Endothelial cell (in vitro differentiated cells): ENCODE measurements around the gene JAKMIP2. TPM values are rescaled to one million over a fixed set of nuclear protein-coding genes. Genes with fewer than 3 reads are reported as not detected.
"Not testable (repeated sequence)": the region's sequence is repeated elsewhere in the genome, so short reads cannot be mapped to it uniquely, and the experiment has no call there.

Source experiments
- DNase-seq: peaks from one replicate; pipeline ENCODE4 v3.0.0; 2021; ENCODE audit warnings: low spot score
- H3K27ac Mint-ChIP-seq: one replicate; pipeline ENCODE4 v1.8.0; 2021; ENCODE audit warnings: mixed read lengths, inconsistent platforms; ENCODE audit not compliant: unreplicated experiment
- H3K27me3 Mint-ChIP-seq: one replicate; pipeline ENCODE4 v1.8.0; 2021; ENCODE audit warnings: mild to moderate bottlenecking, moderate library complexity, mixed read lengths, inconsistent platforms; ENCODE audit not compliant: unreplicated experiment
- H3K36me3 Mint-ChIP-seq: one replicate; pipeline ENCODE4 v1.8.0; 2021; ENCODE audit warnings: mild to moderate bottlenecking, low read depth, mixed read lengths, inconsistent platforms; ENCODE audit not compliant: unreplicated experiment
- H3K4me1 Mint-ChIP-seq: one replicate; pipeline ENCODE4 v1.8.0; 2021; ENCODE audit warnings: mild to moderate bottlenecking, mixed read lengths, inconsistent platforms; ENCODE audit not compliant: unreplicated experiment
- H3K4me3 Mint-ChIP-seq: one replicate; pipeline ENCODE4 v1.8.0; 2021; ENCODE audit warnings: mild to moderate bottlenecking, mixed read lengths, inconsistent platforms; ENCODE audit not compliant: unreplicated experiment
- H3K9me3 Mint-ChIP-seq: one replicate; pipeline ENCODE4 v1.8.0; 2021; ENCODE audit warnings: mixed read lengths, inconsistent platforms; ENCODE audit not compliant: unreplicated experiment
- total RNA-seq: library from RNA; stranded (reverse); fragmentation: NEBNext Ultra II Directional; extraction: Animal tissue kit (Norgen Biotek cat#: 25700); gene quantifications from one replicate; pipeline ENCODE4 v1.2.1, GENCODE V29; 2021; ENCODE audit not compliant: unreplicated experiment
- TF ChIP-seq, protein P1 (sequence below): fragments of 200-600 bp; sonication (generic); IDR thresholded peaks from one replicate; pipeline ENCODE4 v1.5.0; 2021; ENCODE audit warnings: antibody characterized with exemption; ENCODE audit not compliant: unreplicated experiment

The JAKMIP2 gene
- total RNA-seq, 1 donor from 2014 or later, result 4.3 TPM

DNA sequence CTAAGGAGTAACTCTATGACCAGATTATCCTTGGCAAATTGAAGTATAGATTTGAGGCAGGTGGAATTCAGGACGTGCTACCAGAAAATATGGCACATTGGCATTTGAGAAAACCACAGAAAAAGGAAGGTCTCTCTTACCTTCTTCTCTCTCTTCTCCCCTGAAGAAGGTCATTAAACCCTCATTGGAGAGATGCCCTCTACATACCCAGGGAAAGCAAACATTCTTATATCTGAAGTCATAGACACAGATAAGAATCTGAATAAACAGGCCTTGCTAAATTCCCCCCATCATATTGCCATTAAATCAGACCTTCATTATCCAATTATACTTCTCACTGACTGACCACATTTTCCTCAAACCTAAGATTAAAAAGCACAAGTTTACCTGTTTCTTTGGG, 31.2 kb upstream of the JAKMIP2 start:
- Mint-ChIP-seq H3K4me1 (no peaks in the 10 kb centered on the region), H3K27ac (no peak overlapping the region)

DNA sequence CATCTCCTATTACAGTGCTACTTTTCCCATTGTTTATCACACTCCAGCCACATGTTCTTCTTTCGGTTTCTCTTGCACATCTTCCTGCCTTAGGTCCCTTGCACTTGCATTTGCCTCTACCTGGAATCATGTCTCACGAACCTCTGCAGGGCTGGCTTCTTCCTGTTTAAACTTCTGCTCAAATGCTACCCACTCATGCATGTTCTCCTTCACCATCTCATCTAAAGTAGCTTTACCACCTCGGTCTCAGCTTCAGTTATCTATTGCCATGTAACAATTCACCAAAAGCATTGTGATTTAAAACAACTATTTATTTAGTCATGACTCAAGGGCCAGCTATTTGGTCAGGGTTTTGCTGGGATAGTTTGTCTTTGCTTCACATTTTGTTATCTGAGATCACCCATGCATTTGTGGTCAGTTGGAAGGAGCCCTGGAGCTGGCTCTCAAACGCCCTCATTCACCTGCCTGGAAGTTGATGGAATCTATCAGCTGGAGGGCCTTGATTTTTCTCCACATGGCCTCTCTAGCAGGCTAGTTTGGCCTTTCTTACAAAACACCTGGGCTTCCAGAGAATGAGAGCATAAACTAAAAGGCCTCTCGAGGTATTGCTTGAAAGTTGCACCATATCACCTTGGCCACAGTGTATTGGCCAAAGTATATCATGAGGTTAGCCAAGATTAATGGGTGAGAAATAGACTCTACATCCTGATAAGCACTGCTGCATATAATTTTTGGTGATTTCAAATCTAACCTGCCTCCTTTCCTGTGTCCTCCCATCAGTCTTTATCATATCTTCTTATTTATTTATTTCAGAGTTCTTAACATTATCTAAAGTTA, 27.5 kb upstream of the JAKMIP2 start:
- no peaks in the 10 kb centered on the region for H3K27me3 Mint-ChIP-seq
- TF ChIP-seq, protein P1, sequence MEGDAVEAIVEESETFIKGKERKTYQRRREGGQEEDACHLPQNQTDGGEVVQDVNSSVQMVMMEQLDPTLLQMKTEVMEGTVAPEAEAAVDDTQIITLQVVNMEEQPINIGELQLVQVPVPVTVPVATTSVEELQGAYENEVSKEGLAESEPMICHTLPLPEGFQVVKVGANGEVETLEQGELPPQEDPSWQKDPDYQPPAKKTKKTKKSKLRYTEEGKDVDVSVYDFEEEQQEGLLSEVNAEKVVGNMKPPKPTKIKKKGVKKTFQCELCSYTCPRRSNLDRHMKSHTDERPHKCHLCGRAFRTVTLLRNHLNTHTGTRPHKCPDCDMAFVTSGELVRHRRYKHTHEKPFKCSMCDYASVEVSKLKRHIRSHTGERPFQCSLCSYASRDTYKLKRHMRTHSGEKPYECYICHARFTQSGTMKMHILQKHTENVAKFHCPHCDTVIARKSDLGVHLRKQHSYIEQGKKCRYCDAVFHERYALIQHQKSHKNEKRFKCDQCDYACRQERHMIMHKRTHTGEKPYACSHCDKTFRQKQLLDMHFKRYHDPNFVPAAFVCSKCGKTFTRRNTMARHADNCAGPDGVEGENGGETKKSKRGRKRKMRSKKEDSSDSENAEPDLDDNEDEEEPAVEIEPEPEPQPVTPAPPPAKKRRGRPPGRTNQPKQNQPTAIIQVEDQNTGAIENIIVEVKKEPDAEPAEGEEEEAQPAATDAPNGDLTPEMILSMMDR, result no peak
- H3K36me3 Mint-ChIP-seq, result no peaks in the 10 kb centered on the region

More for the DNA sequence above, 31.2 kb upstream of the JAKMIP2 start:
- no peak for DNase-seq
- no peak overlapping the region for H3K4me3 Mint-ChIP-seq
- no peaks in the 10 kb centered on the region for H3K36me3 Mint-ChIP-seq
- TF ChIP-seq, protein P1, result no peak
- H3K9me3 Mint-ChIP-seq, result no peaks in the 10 kb centered on the region
- H3K27me3 Mint-ChIP-seq, result no peaks in the 10 kb centered on the region

DNA sequence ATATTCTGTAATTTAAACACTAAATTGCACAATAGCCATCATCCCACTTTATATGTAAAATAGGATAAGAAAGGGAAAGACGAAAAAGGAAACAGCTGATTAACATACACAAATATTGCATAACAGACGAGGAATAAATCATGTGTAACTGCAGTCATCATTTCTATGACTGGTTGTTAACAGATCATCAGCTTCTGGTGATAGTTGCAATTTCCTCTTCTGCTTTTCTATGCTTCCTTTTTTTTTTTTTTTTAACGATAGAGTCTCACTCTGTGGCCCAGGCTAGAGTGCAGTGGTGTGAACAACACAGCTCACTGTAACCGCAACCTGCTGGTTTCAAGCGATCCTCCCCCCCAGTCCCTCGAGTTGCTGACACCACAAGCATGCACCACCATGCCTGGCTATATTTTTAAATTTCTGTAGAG, 22.5 kb upstream of the JAKMIP2 start:
- Mint-ChIP-seq H3K36me3 (no peaks in the 10 kb centered on the region), H3K27ac (no peak overlapping the region), H3K9me3 (no peaks in the 10 kb centered on the region), H3K4me3 (no peak overlapping the region), H3K4me1 (no peaks in the 10 kb centered on the region), H3K27me3 (no peaks in the 10 kb centered on the region)
- no peak for DNase-seq
- TF ChIP-seq, protein P1, result no peak

More for the DNA sequence above, 27.5 kb upstream of the JAKMIP2 start:
- DNase-seq, result no peak
- Mint-ChIP-seq H3K9me3 (no peaks in the 10 kb centered on the region), H3K4me3 (no peak overlapping the region), H3K27ac (no peak overlapping the region), H3K4me1 (no peaks in the 10 kb centered on the region)

DNA sequence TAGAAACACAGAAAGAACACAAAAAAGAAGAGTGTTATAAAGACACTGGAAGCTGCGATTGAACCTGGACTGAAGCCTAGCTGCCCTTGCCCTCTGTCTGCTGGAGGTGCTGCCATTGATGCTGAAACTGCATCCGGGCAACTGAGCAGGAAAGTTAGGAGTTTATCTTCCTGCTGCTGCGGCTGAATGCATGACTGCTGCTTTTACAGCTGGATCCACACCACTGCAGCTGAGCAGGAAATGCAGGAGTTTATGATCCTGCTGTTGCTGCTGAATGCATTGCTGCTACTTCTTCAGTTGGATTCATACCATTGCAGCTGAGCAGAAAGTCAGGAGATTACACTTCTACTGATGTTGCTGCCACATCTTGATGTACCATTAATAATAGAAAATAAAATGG, 21.8 kb upstream of the JAKMIP2 start:
- TF ChIP-seq, protein P1, result no peak
- Mint-ChIP-seq H3K27me3 (no peaks in the 10 kb centered on the region), H3K36me3 (no peaks in the 10 kb centered on the region), H3K9me3 (no peaks in the 10 kb centered on the region), H3K27ac (no peak overlapping the region), H3K4me3 (no peak overlapping the region), H3K4me1 (no peaks in the 10 kb centered on the region)
- no peak for DNase-seq

DNA sequence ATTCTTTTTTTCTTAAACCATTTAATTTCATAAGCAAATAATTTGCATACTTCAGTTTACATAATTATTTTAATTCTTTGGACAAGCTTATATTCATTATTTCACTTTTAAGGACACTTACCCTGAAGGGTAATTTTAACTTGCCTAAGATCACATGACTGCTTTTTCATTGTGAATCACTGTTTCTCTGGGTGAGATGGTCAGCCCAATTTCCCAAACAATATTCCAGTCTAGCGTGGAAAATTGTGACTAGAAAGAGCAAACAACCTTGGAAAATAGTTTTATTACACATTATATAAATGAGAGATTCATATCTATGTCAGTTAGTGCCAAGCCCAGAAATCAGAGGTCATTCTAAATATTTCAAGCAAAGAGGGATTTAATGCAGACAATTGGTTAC, 21.4 kb upstream of the JAKMIP2 start:
- H3K36me3 Mint-ChIP-seq, result no peaks in the 10 kb centered on the region
- H3K4me3 Mint-ChIP-seq, result no peak overlapping the region
- no peaks in the 10 kb centered on the region for H3K4me1 Mint-ChIP-seq
- H3K27me3 Mint-ChIP-seq, result no peaks in the 10 kb centered on the region
- H3K27ac Mint-ChIP-seq, result no peak overlapping the region
- no peak for DNase-seq
- TF ChIP-seq, protein P1, result no peak
- H3K9me3 Mint-ChIP-seq, result no peaks in the 10 kb centered on the region

DNA sequence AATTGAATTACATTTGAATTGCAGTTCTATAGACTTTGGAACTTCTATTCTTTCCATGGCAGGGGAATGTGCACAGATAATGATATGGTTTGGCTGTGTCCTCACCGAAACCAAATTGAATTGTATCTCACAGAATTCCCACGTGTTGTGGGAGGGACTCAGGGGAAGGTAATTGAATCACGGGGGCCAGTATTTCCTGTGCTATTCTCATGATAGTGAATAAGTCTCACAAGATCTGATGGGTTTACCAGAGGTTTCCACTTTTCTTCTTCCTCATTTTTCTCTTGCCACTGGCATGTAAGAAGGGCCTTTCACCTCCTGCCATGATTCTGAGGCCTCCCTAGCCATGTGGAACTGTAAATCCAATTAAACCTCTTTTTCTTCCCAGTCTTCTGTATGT, 20.6 kb upstream of the JAKMIP2 start:
- H3K9me3 Mint-ChIP-seq, DNase-seq, H3K36me3 Mint-ChIP-seq, H3K4me3 Mint-ChIP-seq, H3K27ac Mint-ChIP-seq, H3K4me1 Mint-ChIP-seq, H3K27me3 Mint-ChIP-seq: not testable (repeated sequence)
